CD14-positive monocyte (primary cell): ENCODE results near the gene CSTPP1. TPM values are rescaled to one million over a fixed set of nuclear protein-coding genes. Genes with fewer than 3 reads are reported as not detected.

Experiments
- DNase-seq, 3 donors: peaks; one replicate each; pipeline ENCODE4 v3.0.0-alpha.2; 2011 to 2022
- H2AFZ ChIP-seq: 2 replicates; pipeline ENCODE4 v1.6.0; 2012; ENCODE audit warnings: mild to moderate bottlenecking, low read depth, low read length, inconsistent platforms; ENCODE audit not compliant: insufficient read depth, poor library complexity, severe bottlenecking
- H3K27ac ChIP-seq, 2 donors: 1 replicate in 1 of 2; 2 replicates in 1 of 2; pipeline ENCODE4 v1.5.1; 2012 to 2013; ENCODE audit warnings: low read length in 2 of 2, control low read depth in 1 of 2, inconsistent platforms in 1 of 2, low read depth in 1 of 2, mild to moderate bottlenecking in 1 of 2
- H3K27me3 ChIP-seq, 2 donors: one replicate each; pipeline versions ENCODE4 v1.6.0 to v1.6.1; 2011 to 2013; ENCODE audit warnings: low read length in 2 of 2; ENCODE audit not compliant: control insufficient read depth in 2 of 2, insufficient read depth in 2 of 2
- H3K36me3 ChIP-seq, 2 donors: replicated peaks in 1 of 2; 1 replicate in 1 of 2; 2 replicates in 1 of 2; pipeline versions ENCODE4 v1.5.1 to v1.6.1; 2012 to 2013; ENCODE audit warnings: low read length in 2 of 2, control low read depth in 1 of 2, inconsistent platforms in 1 of 2, mild to moderate bottlenecking in 1 of 2; ENCODE audit not compliant: insufficient read depth in 2 of 2, control insufficient read depth in 1 of 2
- H3K4me1 ChIP-seq, 2 donors: 1 replicate in 1 of 2; 2 replicates in 1 of 2; pipeline versions ENCODE4 v1.5.1 to v1.6.1; 2012 to 2013; ENCODE audit warnings: low read length in 2 of 2, control low read depth in 1 of 2, inconsistent platforms in 1 of 2, mild to moderate bottlenecking in 1 of 2, moderate library complexity in 1 of 2; ENCODE audit not compliant: insufficient read depth in 2 of 2, control insufficient read depth in 1 of 2
- H3K4me2 ChIP-seq: replicated peaks from 2 replicates; pipeline ENCODE3; 2012; ENCODE audit warnings: low read length, moderate library complexity, mild to moderate bottlenecking; ENCODE audit not compliant: poor library complexity, severe bottlenecking; ENCODE audit errors: extremely low read depth
- H3K4me3 ChIP-seq, 3 experiments: fragments of 200-600 bp in 1 of 3; sonication (generic) in 1 of 3; replicated peaks in 1 of 3; 1 replicate in 2 of 3; 2 replicates in 1 of 3; pipeline ENCODE4 v1.5.1; 2011 to 2013; ENCODE audit warnings: low read length in 3 of 3, mild to moderate bottlenecking in 3 of 3, control low read depth in 2 of 3, low read depth in 2 of 3, inconsistent platforms in 1 of 3, moderate library complexity in 1 of 3
- H3K79me2 ChIP-seq: 2 replicates; pipeline ENCODE4 v1.6.0; 2012; ENCODE audit warnings: mild to moderate bottlenecking, control low read depth, inconsistent platforms, low read length, moderate library complexity; ENCODE audit not compliant: insufficient read depth
- H3K9ac ChIP-seq: 2 replicates; pipeline ENCODE4 v1.6.0; 2017; ENCODE audit warnings: low read length, mild to moderate bottlenecking; ENCODE audit not compliant: insufficient read depth, poor library complexity, severe bottlenecking
- H3K9me3 ChIP-seq, 2 donors: replicated peaks in 1 of 2; 1 replicate in 1 of 2; 2 replicates in 1 of 2; pipeline versions ENCODE4 v1.5.1 to v1.6.1; 2012 to 2013; ENCODE audit warnings: low read length in 2 of 2, control low read depth in 1 of 2; ENCODE audit not compliant: control insufficient read depth in 1 of 2, insufficient read depth in 1 of 2
- H4K20me1 ChIP-seq: 2 replicates; pipeline ENCODE4 v1.6.0; 2012; ENCODE audit warnings: mild to moderate bottlenecking, low read length, control low read depth, moderate library complexity; ENCODE audit not compliant: insufficient read depth
- H3K27ac Mint-ChIP-seq, 7 donors: one replicate each; pipeline ENCODE4 v1.8.0; 2020; ENCODE audit warnings: mild to moderate bottlenecking in 7 of 7, mixed read lengths in 7 of 7, moderate library complexity in 6 of 7, inconsistent platforms in 2 of 7
- H3K27me3 Mint-ChIP-seq, 3 donors: one replicate each; pipeline ENCODE4 v1.8.0; 2021 to 2022; ENCODE audit warnings: low read depth in 3 of 3, mild to moderate bottlenecking in 3 of 3, mixed read lengths in 3 of 3, moderate library complexity in 3 of 3, inconsistent platforms in 1 of 3
- H3K36me3 Mint-ChIP-seq, 2 donors: one replicate each; pipeline ENCODE4 v1.8.0; 2020; ENCODE audit warnings: mixed read lengths in 2 of 2, inconsistent platforms in 1 of 2, mild to moderate bottlenecking in 1 of 2
- H3K4me1 Mint-ChIP-seq: one replicate; pipeline ENCODE4 v1.8.0; 2020; ENCODE audit warnings: mild to moderate bottlenecking, mixed read lengths
- H3K4me3 Mint-ChIP-seq, 2 donors: one replicate each; pipeline ENCODE4 v1.8.0; 2020; ENCODE audit warnings: mild to moderate bottlenecking in 2 of 2, mixed read lengths in 2 of 2, moderate library complexity in 1 of 2
- H3K9me3 Mint-ChIP-seq, 7 donors: one replicate each; pipeline ENCODE4 v1.8.0; 2020 to 2022; ENCODE audit warnings: mixed read lengths in 7 of 7, mild to moderate bottlenecking in 6 of 7, moderate library complexity in 6 of 7, inconsistent platforms in 2 of 7
- CTCF ChIP-seq: fragments of 200-600 bp; IDR thresholded peaks from one replicate; pipeline ENCODE4 v1.8.0; 2022; ENCODE audit warnings: antibody characterized with exemption, mild to moderate bottlenecking
- WGBS: methylation state at CpG from one replicate; pipeline ENCODE4 v1.1.5; 2013; ENCODE audit warnings: missing lambda C conversion rate; ENCODE audit not compliant: insufficient coverage; 5-methylcytosine and 5-hydroxymethylcytosine counted together
- intact Hi-C, 2 donors: fragments of 100-400 bp; cut with micrococcal nuclease; formaldehyde crosslinking; loops; one replicate each; pipeline versions ENCODE4 v1.15.0 to v1.15.1; 2023
- polyA plus RNA-seq, 3 donors: library from polyadenylated mRNA; depleted of rRNA in 1 of 3; unstranded in 2 of 3; stranded (reverse) in 1 of 3; fragments of 300-500 nt in 2 of 3; fragments of >200 nt in 1 of 3; fragmentation: Illumina TruSeq in 2 of 3; gene quantifications; 1 replicate in 2 of 3; 2 replicates in 1 of 3; pipeline ENCODE4 v1.2.3, GENCODE V29; 2012 to 2021

Gene CSTPP1
- polyA plus RNA-seq, 3 donors, result 4.5 to 6.5 (median 5.9) TPM

GRCh38 chr11:46949297-46949696 lies 12.7 kb downstream of the CSTPP1 start:
- H3K27ac Mint-ChIP-seq, result no peak overlapping the region
- TF ChIP-seq CTCF, result no peak
- no peaks in the 10 kb centered on the region for H3K79me2 ChIP-seq
- H3K4me3 Mint-ChIP-seq, result no peak overlapping the region
- no peaks in the 10 kb centered on the region for H3K27me3 Mint-ChIP-seq
- no peak for DNase-seq
- H3K27ac ChIP-seq, result no peak overlapping the region
- no peak overlapping the region for H3K4me2 ChIP-seq
- no peaks in the 10 kb centered on the region for H3K36me3 ChIP-seq
- no peaks in the 10 kb centered on the region for H4K20me1 ChIP-seq
- no peak overlapping the region for H3K4me3 ChIP-seq
- no peaks in the 10 kb centered on the region for H3K27me3 ChIP-seq
- H3K9me3 Mint-ChIP-seq, result no peaks in the 10 kb centered on the region
- peaks cover 16% of the 10 kb centered on the region for H3K4me1 Mint-ChIP-seq
- no peak overlapping the region for H2AFZ ChIP-seq
- intact Hi-C loops, result no loop called here
- WGBS, result no CpG with 5 or more reads among the region's 1 CpG
- no peak overlapping the region for H3K9ac ChIP-seq
- peaks cover 4 to 8% of the 10 kb centered on the region in 2 donors for H3K4me1 ChIP-seq
- H3K36me3 Mint-ChIP-seq, result no peaks in the 10 kb centered on the region
- no peaks in the 10 kb centered on the region for H3K9me3 ChIP-seq

GRCh38 chr11:46951864-46952263 lies 15.3 kb downstream of the CSTPP1 start:
- Mint-ChIP-seq H3K4me3 (no peak overlapping the region), H3K36me3 (no peaks in the 10 kb centered on the region), H3K27me3 (no peaks in the 10 kb centered on the region), H3K9me3 (no peaks in the 10 kb centered on the region), H3K27ac (peak overlapping the region in 1 of 7 donors; percentile 64), H3K4me1 (peaks cover 16% of the 10 kb centered on the region)
- WGBS, result no CpG with 5 or more reads among the region's 1 CpG
- no peaks in the 10 kb centered on the region for H3K27me3 ChIP-seq
- intact Hi-C loops, result no loop called here
- no peak for DNase-seq
- no peaks in the 10 kb centered on the region for H3K79me2 ChIP-seq
- no peak overlapping the region for H3K4me3 ChIP-seq
- H4K20me1 ChIP-seq, result no peaks in the 10 kb centered on the region
- peaks cover 4 to 8% of the 10 kb centered on the region in 2 donors for H3K4me1 ChIP-seq
- H3K9me3 ChIP-seq, result no peaks in the 10 kb centered on the region
- no peak overlapping the region for H3K9ac ChIP-seq
- no peak overlapping the region for H2AFZ ChIP-seq
- no peak overlapping the region for H3K4me2 ChIP-seq
- no peaks in the 10 kb centered on the region for H3K36me3 ChIP-seq
- no peak overlapping the region for H3K27ac ChIP-seq
- no peak for TF ChIP-seq CTCF
